Keratinocyte (primary cell): ENCODE results near the gene ASPHD2.

ENCODE experiments used
- EZH2 ChIP-seq: IDR thresholded peaks from one replicate; pipeline ENCODE4 v1.6.1; 2012; ENCODE audit warnings: inconsistent platforms, mild to moderate bottlenecking, low read length, moderate library complexity
- TF ChIP-seq, protein P1 (sequence below), 3 experiments: IDR thresholded peaks in 1 of 3; conservative IDR thresholded peaks in 1 of 3; optimal IDR thresholded peaks in 1 of 3; 2 replicates in 2 of 3; 3 replicates in 1 of 3; pipeline versions ENCODE3 to v1.5.1; 2011; ENCODE audit warnings: low read length in 3 of 3, mild to moderate bottlenecking in 3 of 3, moderate library complexity in 2 of 3, control low read depth in 1 of 3, inconsistent platforms in 1 of 3; ENCODE audit not compliant: insufficient read depth in 2 of 3; ENCODE audit errors: extremely low read depth in 1 of 3

DNA sequence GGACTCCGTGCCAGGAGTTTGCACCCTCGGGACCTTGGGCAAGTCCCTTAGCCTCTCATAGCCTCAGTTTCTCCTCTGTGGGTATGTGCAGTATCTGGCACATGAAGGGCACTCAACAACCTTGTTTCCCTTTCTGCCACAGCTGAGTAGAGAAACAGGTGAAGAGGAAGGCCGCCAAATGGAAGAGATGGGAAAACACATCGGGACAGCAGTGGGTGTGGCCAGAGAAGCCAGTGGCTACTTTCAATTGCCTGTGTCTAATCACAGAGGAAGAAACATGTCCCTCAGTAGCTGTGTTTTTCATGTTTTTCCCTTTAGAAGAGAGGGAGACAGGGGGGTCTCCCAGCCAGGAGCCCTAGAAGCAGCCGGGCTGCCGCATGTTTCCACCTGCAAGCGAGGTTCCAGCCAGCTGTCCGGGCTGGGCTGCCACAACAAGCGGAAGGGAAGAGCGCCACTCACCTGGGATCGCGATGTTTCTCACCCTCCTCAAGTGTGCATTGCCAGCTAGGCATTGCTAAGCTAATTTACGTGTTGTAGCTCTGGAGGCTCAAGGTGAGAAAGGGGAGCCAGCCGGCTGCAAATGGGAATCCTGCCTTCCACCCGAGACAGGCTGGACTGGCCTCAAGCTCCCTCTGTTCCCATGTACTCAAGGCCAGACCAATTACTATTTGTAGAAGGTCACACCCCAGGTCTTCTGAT lies 16.7 kb downstream of the ASPHD2 start:
- TF ChIP-seq, protein P1, sequence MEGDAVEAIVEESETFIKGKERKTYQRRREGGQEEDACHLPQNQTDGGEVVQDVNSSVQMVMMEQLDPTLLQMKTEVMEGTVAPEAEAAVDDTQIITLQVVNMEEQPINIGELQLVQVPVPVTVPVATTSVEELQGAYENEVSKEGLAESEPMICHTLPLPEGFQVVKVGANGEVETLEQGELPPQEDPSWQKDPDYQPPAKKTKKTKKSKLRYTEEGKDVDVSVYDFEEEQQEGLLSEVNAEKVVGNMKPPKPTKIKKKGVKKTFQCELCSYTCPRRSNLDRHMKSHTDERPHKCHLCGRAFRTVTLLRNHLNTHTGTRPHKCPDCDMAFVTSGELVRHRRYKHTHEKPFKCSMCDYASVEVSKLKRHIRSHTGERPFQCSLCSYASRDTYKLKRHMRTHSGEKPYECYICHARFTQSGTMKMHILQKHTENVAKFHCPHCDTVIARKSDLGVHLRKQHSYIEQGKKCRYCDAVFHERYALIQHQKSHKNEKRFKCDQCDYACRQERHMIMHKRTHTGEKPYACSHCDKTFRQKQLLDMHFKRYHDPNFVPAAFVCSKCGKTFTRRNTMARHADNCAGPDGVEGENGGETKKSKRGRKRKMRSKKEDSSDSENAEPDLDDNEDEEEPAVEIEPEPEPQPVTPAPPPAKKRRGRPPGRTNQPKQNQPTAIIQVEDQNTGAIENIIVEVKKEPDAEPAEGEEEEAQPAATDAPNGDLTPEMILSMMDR (optimal IDR thresholded peaks at IDR 0.05 in 1 of 3, IDR thresholded peaks at IDR 0.05 in 1 of 3, conservative IDR thresholded peaks at IDR 0.05 in 1 of 3; ENCODE audit: extremely low read depth in 1 of 3, insufficient read depth in 2 of 3, low read length in 3 of 3): peak in 1 of 3 experiments; percentile 28
- no peak for TF ChIP-seq EZH2
